Spinal cord (tissue), 10 donors: Measurements from ENCODE around the gene LRRC39. TPM values are rescaled to one million over a fixed set of nuclear protein-coding genes. Genes with fewer than 3 reads are reported as not detected.
"Not testable (repeated sequence)": the region's sequence is repeated elsewhere in the genome, so short reads cannot be mapped to it uniquely, and the experiment has no call there.

Experiments
- DNase-seq, 6 donors: peaks; one replicate each; pipeline versions ENCODE4 v3.0.0 to v3.0.0-alpha.2; 2013 to 2015; ENCODE audit warnings: low spot score in 6 of 6, low read depth in 4 of 6
- H3K27ac ChIP-seq: one replicate; pipeline ENCODE4 v1.5.1; 2013; ENCODE audit warnings: low read depth, low read length, control low read depth
- H3K27me3 ChIP-seq: one replicate; pipeline ENCODE4 v1.6.1; 2013; ENCODE audit warnings: low read length; ENCODE audit not compliant: control insufficient read depth, insufficient read depth
- H3K36me3 ChIP-seq: one replicate; pipeline ENCODE4 v1.6.1; 2013; ENCODE audit warnings: low read length; ENCODE audit not compliant: control insufficient read depth, insufficient read depth
- H3K4me1 ChIP-seq: one replicate; pipeline ENCODE4 v1.6.1; 2013; ENCODE audit warnings: low read length; ENCODE audit not compliant: control insufficient read depth, insufficient read depth
- H3K4me3 ChIP-seq: one replicate; pipeline ENCODE4 v1.5.1; 2013; ENCODE audit warnings: low read depth, low read length, control low read depth
- H3K9me3 ChIP-seq: one replicate; pipeline ENCODE4 v1.6.1; 2013; ENCODE audit warnings: low read length; ENCODE audit not compliant: control insufficient read depth, insufficient read depth
- WGBS: methylation state at CpG from one replicate; pipeline ENCODE4 v1.1.5; 2013; ENCODE audit warnings: missing lambda C conversion rate; ENCODE audit not compliant: insufficient coverage; 5-methylcytosine and 5-hydroxymethylcytosine counted together
- polyA plus RNA-seq, 2 donors: library from polyadenylated mRNA; unstranded; fragments of 120-200 nt; gene quantifications; one replicate each; pipeline ENCODE4 v1.2.1, GENCODE V29; 2013; ENCODE audit not compliant: insufficient read length in 2 of 2
- total RNA-seq, 2 donors: library from RNA; depleted of rRNA in 1 of 2; stranded (reverse); fragments of 120-200 nt in 1 of 2; fragments of >200 nt in 1 of 2; gene quantifications; one replicate each; pipeline versions ENCODE4 v1.2.3 to v1.2.4, GENCODE V29; 2013 to 2014
- donor health status: healthy.

Gene LRRC39
- total and polyA plus RNA-seq, 4 donors, result 4.1 to 7.3 (median 5.4) TPM

GRCh38 chr1:100202703-100203102, 24.6 kb upstream of the LRRC39 start:
- WGBS, result no CpG with 5 or more reads among the region's 2 CpGs
- H3K36me3 ChIP-seq, result peaks cover 13% of the 10 kb centered on the region
- not testable (repeated sequence) for H3K9me3 ChIP-seq, H3K4me3 ChIP-seq, H3K27me3 ChIP-seq, H3K27ac ChIP-seq, DNase-seq, H3K4me1 ChIP-seq

DNA sequence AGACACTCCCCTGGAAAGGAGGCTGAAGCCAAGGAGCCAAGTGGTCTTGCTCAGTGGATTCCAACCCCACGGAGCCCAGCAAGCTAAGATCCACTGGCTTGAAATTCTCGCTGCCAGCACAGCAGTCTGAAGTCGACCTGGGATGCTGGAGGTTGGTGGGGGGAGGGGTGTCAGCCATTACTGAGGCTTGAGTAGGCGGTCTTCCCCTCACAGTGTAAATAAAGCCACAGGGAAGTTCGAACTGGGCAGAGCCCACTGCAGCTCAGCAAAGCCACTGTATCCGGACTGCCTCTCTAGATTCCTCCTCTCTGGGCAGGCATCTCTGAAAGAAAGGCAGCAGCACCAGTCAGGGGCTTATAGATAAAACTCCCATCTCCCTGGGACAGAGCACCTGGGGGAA, 22.0 kb upstream of the LRRC39 start:
- H3K36me3 ChIP-seq, result peaks cover 11% of the 10 kb centered on the region
- H3K27ac ChIP-seq, H3K4me3 ChIP-seq, H3K9me3 ChIP-seq, DNase-seq, H3K4me1 ChIP-seq, H3K27me3 ChIP-seq: not testable (repeated sequence)
- 86% methylated on average over 1 of the region's 6 CpGs for WGBS

GRCh38 chr1:100198596-100198995, 20.5 kb upstream of the LRRC39 start:
- no peaks in the 10 kb centered on the region for H3K4me1 ChIP-seq
- H3K36me3 ChIP-seq, result peaks cover 14% of the 10 kb centered on the region
- no peak overlapping the region for H3K27ac ChIP-seq
- WGBS, result no CpG with 5 or more reads among the region's 1 CpG
- no peaks in the 10 kb centered on the region for H3K27me3 ChIP-seq
- no peak overlapping the region for H3K4me3 ChIP-seq
- peak in 1 of 6 donors; percentile 56 for DNase-seq
- H3K9me3 ChIP-seq, result no peaks in the 10 kb centered on the region

- Histone ChIP-seq H3K27ac (peak overlapping the region; percentile 74), H3K9me3 (no peaks in the 10 kb centered on the region), H3K4me1 (peaks cover 11% of the 10 kb centered on the region), H3K4me3 (no peak overlapping the region), H3K36me3 (no peaks in the 10 kb centered on the region), H3K27me3 (no peaks in the 10 kb centered on the region)
- DNase-seq, result peak; percentile 33 to 88 (median 56)
- WGBS, result 14% methylated on average over 1 of the region's 3 CpGs
Observed at GRCh38 chr1:100188617-100189016, 10.6 kb upstream of the LRRC39 start.

DNA sequence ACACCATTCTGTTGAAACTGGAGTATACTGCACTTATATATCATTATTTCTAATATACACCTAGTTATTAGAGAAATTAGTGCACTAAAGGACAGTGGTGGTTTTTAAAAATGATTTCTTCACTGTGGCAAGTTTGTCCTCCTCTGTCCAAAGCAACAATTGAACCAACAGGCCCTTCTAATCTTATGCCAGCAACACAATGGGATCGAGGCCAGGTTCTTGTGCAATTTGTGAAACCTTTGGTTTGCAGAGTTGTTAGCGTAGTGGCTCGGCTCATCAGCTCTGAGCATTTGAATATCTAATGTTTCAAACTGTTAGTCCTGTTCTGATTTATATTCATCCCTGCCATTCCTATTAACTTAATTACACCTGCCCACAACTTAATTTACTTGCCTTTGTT, 9.9 kb upstream of the LRRC39 start:
- peak overlapping the region; percentile 74 for H3K27ac ChIP-seq
- H3K27me3 ChIP-seq, result no peaks in the 10 kb centered on the region
- peak in 4 of 6 donors; percentile 6 to 71 (median 28) for DNase-seq
- no peaks in the 10 kb centered on the region for H3K36me3 ChIP-seq
- no peak overlapping the region for H3K4me3 ChIP-seq
- H3K4me1 ChIP-seq, result peaks cover 11% of the 10 kb centered on the region
- WGBS, result no CpG with 5 or more reads among the region's 3 CpGs
- H3K9me3 ChIP-seq, result no peaks in the 10 kb centered on the region

DNA sequence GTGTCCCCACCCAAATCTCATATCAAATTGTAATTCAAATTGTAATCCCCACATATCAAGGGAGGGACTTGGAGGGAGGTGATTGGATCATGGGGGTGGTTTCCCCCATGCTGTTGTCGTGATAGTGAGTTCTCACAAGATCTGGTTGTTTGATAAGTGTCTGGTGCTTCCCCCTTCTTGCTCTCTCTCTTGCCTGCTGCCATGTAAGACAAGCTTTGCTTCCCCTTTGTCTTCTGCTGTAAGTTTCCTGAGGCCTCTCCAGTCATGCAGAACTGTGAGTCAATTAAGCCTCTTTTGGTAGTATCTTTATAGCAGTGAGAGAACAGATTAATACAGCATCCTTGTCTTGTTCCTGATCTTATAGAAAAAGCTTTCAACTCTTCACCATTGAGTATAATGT, 6.5 kb upstream of the LRRC39 start:
- Histone ChIP-seq H3K4me3 (no peak overlapping the region), H3K27ac (no peak overlapping the region), H3K4me1 (peaks cover 11% of the 10 kb centered on the region), H3K27me3 (no peaks in the 10 kb centered on the region), H3K9me3 (no peaks in the 10 kb centered on the region), H3K36me3 (no peaks in the 10 kb centered on the region)
- no peak for DNase-seq
- WGBS, result no CpG with 5 or more reads among the region's 1 CpG

GRCh38 chr1:100183370-100183769, 5.3 kb upstream of the LRRC39 start:
- Histone ChIP-seq H3K27me3 (no peaks in the 10 kb centered on the region), H3K27ac (no peak overlapping the region), H3K9me3 (no peaks in the 10 kb centered on the region), H3K4me3 (no peak overlapping the region), H3K4me1 (peaks cover 1% of the 10 kb centered on the region), H3K36me3 (no peaks in the 10 kb centered on the region)
- 90% methylated on average over 3 of the region's 4 CpGs for WGBS
- no peak for DNase-seq

DNA sequence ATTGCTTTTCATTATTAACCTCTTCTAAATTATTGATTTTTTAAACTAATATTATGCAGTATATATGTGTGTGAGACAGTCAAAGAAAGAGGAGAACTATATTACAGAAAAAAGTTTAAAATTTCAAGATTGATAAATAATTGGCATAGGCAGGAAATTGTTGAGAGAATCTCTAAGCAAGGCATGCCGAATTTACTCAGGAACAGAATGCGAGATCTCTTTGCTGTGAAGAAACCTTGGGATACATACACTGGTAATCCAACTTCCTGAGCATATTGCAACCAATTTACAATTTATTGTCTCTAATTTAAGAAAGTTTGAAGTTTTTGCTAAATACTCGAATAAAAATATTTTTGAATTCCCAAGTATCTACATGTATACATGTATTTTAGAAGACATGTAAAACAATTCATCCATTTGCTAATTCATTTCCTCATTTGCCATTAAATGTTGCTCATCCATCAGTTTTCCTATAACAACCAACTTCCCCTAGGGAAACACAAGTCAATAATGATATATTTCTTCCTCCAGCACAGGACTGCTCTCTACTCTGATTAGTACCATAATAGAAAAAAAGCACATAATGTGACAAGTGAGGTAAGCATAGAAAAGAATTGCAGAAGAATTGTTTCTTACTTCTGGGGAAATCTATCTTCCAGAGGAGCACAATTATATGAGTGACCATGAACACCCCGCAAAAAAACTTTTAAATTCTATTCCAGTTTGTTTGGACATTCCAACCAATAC, 588 bp downstream of the LRRC39 start:
- WGBS, result no CpG with 5 or more reads among the region's 4 CpGs
- Histone ChIP-seq H3K4me3 (no peak overlapping the region), H3K27me3 (no peaks in the 10 kb centered on the region), H3K4me1 (no peaks in the 10 kb centered on the region), H3K9me3 (no peaks in the 10 kb centered on the region), H3K27ac (no peak overlapping the region), H3K36me3 (no peaks in the 10 kb centered on the region)
- DNase-seq, result no peak

DNA sequence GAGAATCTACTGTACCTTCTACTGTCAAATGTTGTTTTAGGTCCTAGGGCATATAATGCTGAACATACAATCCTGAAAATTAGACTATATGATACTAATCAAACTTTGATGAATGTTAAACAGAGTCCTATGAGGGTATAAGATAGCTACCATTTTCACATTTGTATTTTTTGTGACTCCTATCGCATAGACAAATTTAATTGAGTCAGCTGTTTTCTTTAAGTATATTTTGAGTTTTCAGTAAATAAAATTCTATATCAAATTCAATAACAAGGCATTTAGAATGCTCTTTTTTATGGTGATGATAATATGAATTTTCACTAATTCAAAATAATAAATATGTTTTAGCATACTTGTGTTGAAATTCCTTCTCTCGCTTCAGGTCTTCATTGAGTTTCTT, 10.0 kb downstream of the LRRC39 start:
- no peaks in the 10 kb centered on the region for H3K9me3 ChIP-seq
- no peaks in the 10 kb centered on the region for H3K27me3 ChIP-seq
- DNase-seq, result no peak
- H3K4me1 ChIP-seq, result no peaks in the 10 kb centered on the region
- no CpG with 5 or more reads among the region's 2 CpGs for WGBS
- no peak overlapping the region for H3K27ac ChIP-seq
- no peak overlapping the region for H3K4me3 ChIP-seq
- H3K36me3 ChIP-seq, result no peaks in the 10 kb centered on the region

GRCh38 chr1:100164702-100165101, 13.4 kb downstream of the LRRC39 start:
- Histone ChIP-seq H3K4me3 (no peak overlapping the region), H3K4me1 (no peaks in the 10 kb centered on the region), H3K9me3 (no peaks in the 10 kb centered on the region), H3K27me3 (no peaks in the 10 kb centered on the region), H3K27ac (peak overlapping the region; percentile 30), H3K36me3 (no peaks in the 10 kb centered on the region)
- 100% methylated on average over 1 of the region's 5 CpGs for WGBS
- no peak for DNase-seq
